Liver (tissue), 2 donors: ENCODE results near the gene CTPS1.

Source experiments
- FOXA1 ChIP-seq: IDR thresholded peaks from 2 replicates; pipeline ENCODE4 v1.6.1; 2016; ENCODE audit warnings: antibody characterized with exemption
- MAX ChIP-seq: IDR thresholded peaks from 2 replicates; pipeline ENCODE4 v1.6.1; 2016; ENCODE audit warnings: antibody characterized with exemption
- RAD21 ChIP-seq, 2 donors: IDR thresholded peaks; 2 replicates each; pipeline ENCODE4 v1.6.1; 2016; ENCODE audit warnings: antibody characterized with exemption in 2 of 2, mild to moderate bottlenecking in 2 of 2
- TAF1 ChIP-seq: conservative IDR thresholded peaks from 2 replicates; pipeline ENCODE4 v1.6.1; 2016; ENCODE audit warnings: antibody characterized with exemption, mild to moderate bottlenecking
- ZBTB33 ChIP-seq: IDR thresholded peaks from 2 replicates; pipeline ENCODE4 v1.6.1; 2016; ENCODE audit warnings: antibody characterized with exemption
- donor health status: healthy.

- TF ChIP-seq TAF1 (no peak), FOXA1 (no peak), MAX (no peak), RAD21 (IDR thresholded peaks at IDR 0.05) (no peak), ZBTB33 (no peak)
Observed at GRCh38 chr1:41046347-41046775, 66.9 kb downstream of the CTPS1 start.
